Fibroblast of skin of right biceps (primary cell): ENCODE results near the gene SCAPER.
"Not testable (repeated sequence)": the region's sequence is repeated elsewhere in the genome, so short reads cannot be mapped to it uniquely, and the experiment has no call there.

Experiments used
- DNase-seq: peaks from one replicate; pipeline ENCODE4 v3.0.0-alpha.2; 2013

SCAPER gene

GRCh38 chr15:76860201-76860600 is 44.9 kb downstream of the SCAPER start:
- no peak for DNase-seq

DNA sequence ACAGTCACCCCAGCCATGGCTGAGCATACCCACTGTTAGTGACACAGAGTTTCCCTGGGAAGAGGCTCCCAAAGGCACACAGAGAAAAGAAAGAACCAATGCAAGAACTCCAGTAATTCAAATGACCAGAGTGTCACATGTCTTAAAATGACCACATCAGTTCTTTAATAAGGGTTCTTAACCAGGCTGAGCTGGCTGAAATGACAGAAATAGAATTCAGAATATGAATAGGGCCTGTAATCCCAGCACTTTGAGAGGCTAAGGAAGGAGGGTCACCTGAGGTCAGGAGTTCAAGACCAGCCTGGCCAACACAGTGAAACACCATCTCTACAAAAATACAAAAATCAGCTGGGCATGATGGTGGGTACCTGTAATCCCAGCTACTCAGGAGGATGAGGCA is 54.8 kb downstream of the SCAPER start:
- DNase-seq: not testable (repeated sequence)

GRCh38 chr15:76846782-76847181 is 58.4 kb downstream of the SCAPER start:
- no peak for DNase-seq

DNA sequence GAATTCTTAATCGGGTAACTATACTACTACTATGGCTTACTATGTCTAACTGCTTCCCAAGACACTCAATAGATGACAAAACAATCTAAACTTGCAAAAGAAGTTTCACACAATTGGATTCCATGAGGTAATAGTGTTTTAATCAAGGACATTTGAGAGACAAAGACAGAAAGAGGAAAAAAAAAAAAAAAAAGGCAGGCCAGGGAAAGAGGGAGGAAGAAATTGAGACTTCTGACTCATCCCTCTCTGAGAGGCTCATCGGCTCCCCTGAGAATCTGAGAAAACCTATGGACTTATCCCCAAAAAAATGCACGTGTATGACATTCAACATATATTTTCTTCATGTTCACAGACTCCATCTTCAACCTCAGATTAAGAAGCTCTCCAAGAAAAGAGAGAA is 61.0 kb downstream of the SCAPER start:
- DNase-seq: peak; percentile 40

DNA sequence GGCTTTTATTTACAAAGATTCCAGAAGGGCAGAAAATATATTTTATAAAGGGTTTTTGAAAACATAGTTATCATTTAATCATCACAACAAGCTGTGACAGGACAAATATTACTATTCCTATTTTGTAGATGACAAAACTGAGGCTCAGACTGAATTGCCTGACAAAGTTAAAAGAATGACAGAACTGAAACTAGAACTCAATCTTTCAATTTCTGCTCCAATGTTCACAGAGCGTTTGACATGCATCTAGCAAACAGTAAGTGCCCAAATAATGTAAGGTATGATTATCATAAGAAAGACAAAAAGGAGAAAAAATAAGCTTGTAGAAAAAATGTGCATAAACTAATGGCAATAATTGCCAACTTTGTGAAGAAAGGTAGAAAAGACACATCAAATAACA is 61.9 kb downstream of the SCAPER start:
- no peak for DNase-seq

GRCh38 chr15:76840830-76841460 is 64.2 kb downstream of the SCAPER start:
- peak; percentile 41 for DNase-seq

- DNase-seq: no peak
Observed at GRCh38 chr15:76839173-76839572, 66.0 kb downstream of the SCAPER start.

- peak; percentile 1 for DNase-seq
Observed at GRCh38 chr15:76837474-76837873, 67.7 kb downstream of the SCAPER start.

DNA sequence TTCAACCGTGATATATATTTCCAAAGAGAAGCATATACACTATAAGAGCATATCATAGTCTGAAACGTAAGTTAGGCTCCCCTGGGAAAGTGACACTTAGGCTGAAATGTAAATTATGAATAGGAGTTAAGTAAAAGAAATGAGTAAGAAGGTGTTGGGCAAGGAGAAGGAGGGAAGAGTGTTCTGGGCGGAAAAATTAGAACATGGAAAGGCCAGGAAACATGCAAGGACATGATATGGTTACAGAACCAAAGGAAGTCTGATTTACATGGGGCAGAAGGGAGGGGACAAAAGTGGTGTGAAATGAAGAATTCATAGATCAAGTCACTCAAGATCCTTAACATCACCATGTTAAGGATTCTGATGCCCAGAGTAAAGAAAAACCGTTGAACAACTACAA is 75.2 kb downstream of the SCAPER start:
- no peak for DNase-seq

GRCh38 chr15:76823890-76824289 is 81.2 kb downstream of the SCAPER start:
- no peak for DNase-seq

GRCh38 chr15:76823303-76823702 is 81.8 kb downstream of the SCAPER start:
- DNase-seq: no peak

DNA sequence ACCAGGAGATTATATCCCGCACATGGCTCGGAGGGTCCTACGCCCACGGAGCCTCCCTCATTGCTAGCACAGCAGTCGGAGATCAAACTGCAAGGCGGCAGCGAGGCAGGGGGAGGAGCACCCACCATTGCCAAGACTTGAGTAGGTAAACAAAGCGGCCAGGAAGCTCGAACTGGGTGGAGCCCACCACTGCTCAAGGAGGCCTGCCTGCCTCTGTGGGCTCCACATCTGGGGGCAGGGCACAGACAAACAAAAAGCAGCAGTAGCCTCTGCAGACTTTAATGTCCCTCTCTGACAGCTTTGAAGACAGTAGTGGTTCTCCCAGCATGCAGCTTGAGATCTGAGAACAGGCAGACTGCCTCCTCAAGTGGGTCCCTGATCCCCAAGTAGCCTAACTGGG is 86.2 kb downstream of the SCAPER start:
- DNase-seq: not testable (repeated sequence)

- no peak for DNase-seq
Observed at GRCh38 chr15:76815421-76815820, 89.7 kb downstream of the SCAPER start.

- no peak for DNase-seq
Observed at GRCh38 chr15:76812381-76812780, 92.8 kb downstream of the SCAPER start.

GRCh38 chr15:76809412-76810103 is 95.6 kb downstream of the SCAPER start:
- DNase-seq: no peak

- DNase-seq: no peak
Observed at GRCh38 chr15:76803049-76803571, 102.0 kb downstream of the SCAPER start.

DNA sequence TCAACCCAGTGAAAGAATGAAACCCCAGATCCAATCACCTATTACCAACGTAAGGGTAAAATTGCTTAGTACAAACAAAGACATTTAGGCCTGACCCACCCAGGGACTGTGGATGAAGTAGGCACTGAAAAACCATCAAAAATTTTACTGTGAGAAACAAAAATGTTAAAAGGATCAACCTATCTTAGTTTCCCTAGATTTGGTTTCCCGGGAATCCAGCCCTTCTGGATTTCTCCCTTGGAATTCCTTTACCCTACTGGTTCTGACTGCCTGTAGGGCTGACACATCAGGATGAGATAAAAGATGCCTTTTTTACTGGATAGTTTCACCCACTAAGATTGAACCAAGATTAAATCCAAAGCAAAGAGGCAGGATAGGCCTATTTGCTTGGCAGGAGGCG is 102.7 kb downstream of the SCAPER start:
- DNase-seq: no peak

DNA sequence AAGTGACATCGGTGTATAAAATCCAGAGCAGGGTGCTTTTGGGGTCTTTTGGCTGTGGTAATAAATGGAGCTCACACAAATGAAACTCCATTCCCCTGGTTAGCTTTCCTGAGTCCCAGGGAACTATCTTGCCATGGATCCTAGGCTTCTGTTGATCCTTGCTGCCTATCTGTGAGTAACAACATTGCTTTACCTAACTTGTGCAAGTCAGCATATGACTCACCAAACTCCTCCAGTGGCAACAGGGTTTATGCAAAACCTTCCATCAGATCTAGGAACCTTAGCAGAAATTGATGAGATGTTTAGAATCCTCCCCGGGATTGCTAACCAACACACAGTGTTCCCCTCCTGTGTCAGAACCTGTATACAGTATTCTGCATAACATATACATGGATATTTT is 105.4 kb downstream of the SCAPER start:
- DNase-seq: peak; percentile 45

GRCh38 chr15:76795217-76795616 is 109.9 kb downstream of the SCAPER start:
- no peak for DNase-seq

DNA sequence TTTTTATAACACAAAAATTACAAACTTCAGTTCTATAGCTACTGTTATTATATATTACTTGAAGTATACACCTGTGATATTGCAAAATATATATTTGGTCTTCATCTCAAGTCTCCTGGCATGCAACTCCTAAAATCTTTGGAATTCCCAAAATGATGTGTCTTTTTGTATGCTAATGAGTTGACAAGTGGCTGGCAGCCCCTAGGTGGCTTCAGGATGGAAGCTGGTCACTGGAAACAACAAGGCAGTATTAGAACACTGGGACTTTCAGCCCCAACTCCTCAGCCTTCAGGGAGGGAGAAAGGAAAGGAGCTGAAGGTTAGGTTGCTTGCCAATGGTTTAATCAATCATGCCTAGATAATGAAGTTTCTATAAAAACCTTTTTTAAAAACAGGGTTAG is 112.0 kb downstream of the SCAPER start:
- no peak for DNase-seq

DNA sequence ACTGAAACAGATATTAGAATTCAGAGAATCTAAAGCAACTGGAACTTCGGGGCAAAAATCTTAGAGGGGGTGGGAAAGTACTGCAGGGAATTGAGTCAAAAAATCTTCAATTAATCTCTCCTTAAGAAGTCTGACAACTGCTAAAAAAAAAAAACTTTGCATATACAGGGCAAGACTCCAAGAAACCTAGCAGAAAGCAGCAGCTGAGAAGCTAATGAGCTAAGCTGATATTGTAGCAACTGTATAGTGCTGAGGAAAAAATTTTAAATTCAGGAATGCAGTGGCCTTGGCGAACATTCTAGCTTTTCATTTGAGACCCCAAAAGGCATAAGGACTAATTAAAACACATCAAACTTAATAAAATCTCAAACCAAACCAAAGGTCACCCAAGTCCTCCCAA is 113.6 kb downstream of the SCAPER start:
- no peak for DNase-seq

DNA sequence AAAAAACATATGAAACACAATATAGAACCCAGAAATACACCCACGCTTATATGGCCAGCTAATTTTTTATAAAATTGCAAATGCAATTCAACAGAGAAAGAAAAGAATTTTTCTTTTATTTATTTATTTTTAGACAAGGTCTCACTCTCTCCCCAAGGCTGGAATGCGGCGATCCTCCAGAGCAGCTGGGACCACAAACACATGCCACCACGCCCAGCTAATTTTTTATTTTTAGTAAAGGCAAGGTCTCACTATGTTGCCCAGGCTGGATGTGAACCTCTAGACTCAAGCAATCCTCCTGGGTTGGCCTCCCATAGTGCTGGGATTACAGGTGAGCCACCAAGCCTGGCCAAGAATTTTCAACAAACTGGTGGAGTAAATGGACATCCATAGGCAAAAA is 117.9 kb downstream of the SCAPER start:
- no peak for DNase-seq

DNA sequence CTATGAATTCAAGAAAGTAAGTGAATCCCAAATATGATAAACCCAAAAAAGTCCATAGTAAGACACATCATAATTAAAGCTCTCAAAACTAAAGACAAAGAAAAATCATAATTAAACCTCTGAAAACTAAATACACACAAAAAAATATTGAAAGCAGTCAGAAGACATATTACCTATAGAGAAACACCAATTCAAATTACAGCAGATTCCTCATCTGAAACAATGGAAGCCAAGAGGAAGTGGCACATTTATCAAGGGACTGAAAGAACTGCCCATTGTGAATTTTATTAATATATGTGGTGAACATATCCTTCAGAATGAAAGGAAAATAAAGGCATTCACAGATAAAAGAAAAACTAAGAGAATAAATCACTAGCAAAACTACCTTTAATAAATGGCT is 128.2 kb downstream of the SCAPER start:
- DNase-seq: no peak

DNA sequence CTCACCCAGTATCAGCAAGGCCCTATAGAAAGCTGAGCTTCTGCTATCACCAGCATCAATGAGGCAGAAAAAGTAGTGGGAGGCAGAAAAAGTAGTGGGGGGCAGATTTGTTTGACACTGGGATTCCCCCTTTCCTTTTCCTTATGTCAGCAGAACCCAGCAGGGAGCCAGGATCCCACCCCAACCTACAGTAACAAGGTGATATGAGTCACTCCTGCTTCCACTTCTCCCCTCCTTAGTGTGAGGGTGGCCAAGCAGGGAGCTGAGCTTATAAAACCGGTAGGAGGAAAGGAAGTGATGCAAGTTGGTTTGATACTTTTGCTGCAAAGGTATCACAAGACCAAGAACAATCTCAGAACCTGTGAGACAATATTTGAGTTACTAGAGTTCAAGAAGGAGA is 128.7 kb downstream of the SCAPER start:
- no peak for DNase-seq

GRCh38 chr15:76773234-76773633 is 131.9 kb downstream of the SCAPER start:
- no peak for DNase-seq
